Endodermal cell (in vitro differentiated cells): Measurements from ENCODE around the gene CASP3. TPM values are rescaled to one million over a fixed set of nuclear protein-coding genes. Genes with fewer than 3 reads are reported as not detected.
"Not testable (repeated sequence)": the region's sequence is repeated elsewhere in the genome, so short reads cannot be mapped to it uniquely, and the experiment has no call there.

Experiments used
- DNase-seq: peaks from one replicate; pipeline ENCODE4 v3.0.0-alpha.2; 2017
- H3K27ac ChIP-seq: 2 replicates; pipeline ENCODE4 v1.5.1; 2013; ENCODE audit warnings: mild to moderate bottlenecking, low read depth, low read length, moderate library complexity
- H3K27me3 ChIP-seq: 2 replicates; pipeline ENCODE4 v1.6.1; 2013; ENCODE audit warnings: mild to moderate bottlenecking, low read length, moderate library complexity; ENCODE audit not compliant: insufficient read depth, control insufficient read depth, poor library complexity, severe bottlenecking
- H3K36me3 ChIP-seq: 2 replicates; pipeline ENCODE4 v1.7.0; 2013; ENCODE audit warnings: mild to moderate bottlenecking, low read length, moderate library complexity; ENCODE audit not compliant: control insufficient read depth, insufficient read depth
- H3K4me1 ChIP-seq: one replicate; pipeline ENCODE4 v1.7.0; 2013; ENCODE audit warnings: low read length; ENCODE audit not compliant: control insufficient read depth, insufficient read depth
- H3K4me3 ChIP-seq: 2 replicates; pipeline ENCODE4 v1.5.1; 2013; ENCODE audit warnings: mild to moderate bottlenecking, low read length, moderate library complexity
- H3K9ac ChIP-seq: 2 replicates; pipeline ENCODE4 v1.6.1; 2013; ENCODE audit warnings: mild to moderate bottlenecking, low read length, moderate library complexity; ENCODE audit not compliant: poor library complexity, severe bottlenecking; ENCODE audit errors: extremely low read depth
- H3K9me3 ChIP-seq: 2 replicates; pipeline ENCODE4 v1.6.1; 2013; ENCODE audit warnings: mild to moderate bottlenecking, low read length, moderate library complexity; ENCODE audit not compliant: control insufficient read depth
- H3K27ac Mint-ChIP-seq: 2 replicates; pipeline ENCODE4 v1.8.0; 2020; ENCODE audit warnings: mixed read lengths
- H3K27me3 Mint-ChIP-seq: 2 replicates; pipeline ENCODE4 v1.8.0; 2021; ENCODE audit warnings: mild to moderate bottlenecking, mixed read lengths; ENCODE audit not compliant: insufficient read depth
- H3K36me3 Mint-ChIP-seq: 2 replicates; pipeline ENCODE4 v1.8.0; 2020; ENCODE audit warnings: low read depth, mixed read lengths
- H3K4me1 Mint-ChIP-seq: 2 replicates; pipeline ENCODE4 v1.8.0; 2020; ENCODE audit warnings: mixed read lengths
- H3K4me3 Mint-ChIP-seq: 2 replicates; pipeline ENCODE4 v1.8.0; 2020; ENCODE audit warnings: mild to moderate bottlenecking, moderate library complexity, mixed read lengths
- H3K9me3 Mint-ChIP-seq: 2 replicates; pipeline ENCODE4 v1.8.0; 2020; ENCODE audit warnings: mild to moderate bottlenecking, mixed read lengths
- WGBS, 2 experiments: methylation state at CpG; one replicate each; pipeline versions ENCODE4 v1.1.5 to v1.1.7; 2013; ENCODE audit warnings: missing lambda C conversion rate in 2 of 2, mixed read lengths in 1 of 2; ENCODE audit not compliant: insufficient coverage in 1 of 2, insufficient read length in 1 of 2; 5-methylcytosine and 5-hydroxymethylcytosine counted together
- total RNA-seq, 2 donors: library from RNA; stranded (reverse); fragmentation: NEBNext Ultra II Directional in 1 of 2; extraction: Animal tissue kit (Norgen Biotek cat#: 25700) in 1 of 2; gene quantifications; 2 replicates in 1 of 2; 3 replicates in 1 of 2; pipeline ENCODE4 v1.2.1, GENCODE V29; 2021
- TF ChIP-seq, protein P1 (sequence below): fragments of 200-600 bp; sonication (generic); conservative IDR thresholded peaks from 2 replicates; pipeline ENCODE4 v1.5.0; 2021; ENCODE audit warnings: antibody characterized with exemption, mild to moderate bottlenecking

Gene CASP3
- total RNA-seq, 2 donors from 2014 or later = 49.8 to 62.9 TPM

DNA sequence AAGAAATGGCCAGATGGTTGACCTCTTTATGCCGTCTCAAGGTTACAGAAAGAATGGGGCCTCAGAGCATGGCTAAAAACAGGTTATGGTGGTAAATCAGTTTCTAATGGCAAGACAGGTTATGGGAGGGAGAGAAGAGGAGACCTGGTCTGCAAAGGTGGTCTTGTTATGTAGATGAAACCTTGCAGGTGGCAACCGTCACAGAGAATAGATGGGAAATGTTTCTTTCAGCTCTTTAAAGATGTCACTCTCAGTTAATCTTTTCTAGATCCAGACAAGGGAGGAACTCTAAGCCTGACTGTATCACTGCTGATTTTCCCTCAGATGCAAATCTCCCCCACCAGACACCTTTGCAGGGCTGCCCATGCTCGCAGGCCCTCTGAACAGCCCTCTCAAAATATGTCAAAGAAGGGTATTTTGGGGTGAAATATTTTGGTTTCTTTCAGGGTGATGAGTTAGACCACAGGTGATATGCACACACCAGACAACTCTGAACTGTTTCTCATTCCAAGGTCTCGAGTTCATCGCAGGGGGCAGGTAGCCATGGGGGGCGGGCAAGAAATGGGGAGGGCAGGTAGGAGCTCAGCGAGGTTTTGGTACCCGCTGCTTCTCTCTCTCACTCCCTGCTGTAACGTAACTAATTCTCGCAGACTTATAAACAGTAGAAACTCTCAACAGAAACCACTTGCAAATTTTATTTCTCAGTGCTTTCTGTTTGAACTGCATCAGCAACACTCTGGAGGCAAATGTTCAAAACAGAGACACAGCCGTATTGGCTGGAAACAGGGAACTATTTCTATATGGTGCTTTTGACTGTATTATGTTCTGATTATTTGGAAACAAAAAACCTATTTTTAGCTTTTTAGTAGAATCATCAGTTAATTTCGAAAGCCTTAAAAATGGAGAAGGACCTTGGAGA is 32.4 kb downstream of the CASP3 start:
- Histone ChIP-seq H3K9me3 (peaks cover 43% of the 10 kb centered on the region), H3K27me3 (no peaks in the 10 kb centered on the region), H3K36me3 (no peaks in the 10 kb centered on the region), H3K9ac (no peak overlapping the region), H3K4me1 (no peaks in the 10 kb centered on the region), H3K4me3 (peak overlapping the region; percentile 40), H3K27ac (no peak overlapping the region)
- Mint-ChIP-seq H3K36me3 (peaks cover 21% of the 10 kb centered on the region), H3K4me1 (peaks cover 5% of the 10 kb centered on the region), H3K27ac (peak overlapping the region; percentile 65), H3K27me3 (no peaks in the 10 kb centered on the region), H3K9me3 (peaks cover 53% of the 10 kb centered on the region), H3K4me3 (no peak overlapping the region)
- TF ChIP-seq, protein P1, sequence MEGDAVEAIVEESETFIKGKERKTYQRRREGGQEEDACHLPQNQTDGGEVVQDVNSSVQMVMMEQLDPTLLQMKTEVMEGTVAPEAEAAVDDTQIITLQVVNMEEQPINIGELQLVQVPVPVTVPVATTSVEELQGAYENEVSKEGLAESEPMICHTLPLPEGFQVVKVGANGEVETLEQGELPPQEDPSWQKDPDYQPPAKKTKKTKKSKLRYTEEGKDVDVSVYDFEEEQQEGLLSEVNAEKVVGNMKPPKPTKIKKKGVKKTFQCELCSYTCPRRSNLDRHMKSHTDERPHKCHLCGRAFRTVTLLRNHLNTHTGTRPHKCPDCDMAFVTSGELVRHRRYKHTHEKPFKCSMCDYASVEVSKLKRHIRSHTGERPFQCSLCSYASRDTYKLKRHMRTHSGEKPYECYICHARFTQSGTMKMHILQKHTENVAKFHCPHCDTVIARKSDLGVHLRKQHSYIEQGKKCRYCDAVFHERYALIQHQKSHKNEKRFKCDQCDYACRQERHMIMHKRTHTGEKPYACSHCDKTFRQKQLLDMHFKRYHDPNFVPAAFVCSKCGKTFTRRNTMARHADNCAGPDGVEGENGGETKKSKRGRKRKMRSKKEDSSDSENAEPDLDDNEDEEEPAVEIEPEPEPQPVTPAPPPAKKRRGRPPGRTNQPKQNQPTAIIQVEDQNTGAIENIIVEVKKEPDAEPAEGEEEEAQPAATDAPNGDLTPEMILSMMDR = no peak
- 75 to 77% methylated on average over 10 to 12 of the region's 12 CpGs for WGBS, 2 experiments
- DNase-seq = no peak

DNA sequence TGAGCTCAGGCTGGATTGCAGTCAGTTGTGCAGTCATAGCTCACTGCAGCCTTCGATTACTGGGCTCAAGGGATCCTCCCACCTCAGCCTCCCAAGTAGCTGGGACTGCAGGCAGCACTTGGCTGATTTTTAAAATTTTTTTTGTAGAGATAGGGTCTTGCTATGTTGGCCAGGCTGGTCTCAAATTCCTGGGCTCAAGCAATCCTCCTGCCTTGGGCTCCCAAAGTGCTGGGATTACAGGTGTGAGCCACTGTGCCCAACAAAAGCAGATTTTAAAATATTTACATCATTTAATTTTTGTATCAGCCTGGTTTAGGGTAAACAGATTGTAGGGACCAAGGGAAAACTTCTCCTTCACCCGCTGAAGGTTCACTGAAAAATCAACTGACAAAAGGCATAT is 33.1 kb downstream of the CASP3 start:
- H3K4me1 Mint-ChIP-seq, H3K9ac ChIP-seq, H3K27me3 ChIP-seq, H3K36me3 ChIP-seq, H3K4me1 ChIP-seq, H3K4me3 ChIP-seq, DNase-seq, H3K27ac ChIP-seq, H3K4me3 Mint-ChIP-seq, H3K27me3 Mint-ChIP-seq, H3K27ac Mint-ChIP-seq: not testable (repeated sequence)
- Mint-ChIP-seq H3K9me3 (peaks cover 53% of the 10 kb centered on the region), H3K36me3 (peaks cover 18% of the 10 kb centered on the region)
- WGBS, 2 experiments = 89 to 94% methylated on average over 1 to 2 of the region's 2 CpGs
- peaks cover 43% of the 10 kb centered on the region for H3K9me3 ChIP-seq

GRCh38 chr4:184614509-184614908 is 34.7 kb downstream of the CASP3 start:
- no peak overlapping the region for H3K27ac Mint-ChIP-seq
- DNase-seq = no peak
- peaks cover 18% of the 10 kb centered on the region for H3K36me3 Mint-ChIP-seq
- H3K4me3 Mint-ChIP-seq = no peak overlapping the region
- H3K4me1 ChIP-seq = no peaks in the 10 kb centered on the region
- TF ChIP-seq, protein P1 = no peak
- H3K9me3 Mint-ChIP-seq = peaks cover 53% of the 10 kb centered on the region
- no peaks in the 10 kb centered on the region for H3K27me3 ChIP-seq
- H3K9ac ChIP-seq = no peak overlapping the region
- peaks cover 9% of the 10 kb centered on the region for H3K4me1 Mint-ChIP-seq
- no peak overlapping the region for H3K27ac ChIP-seq
- H3K4me3 ChIP-seq = peak overlapping the region; percentile 69
- no peaks in the 10 kb centered on the region for H3K27me3 Mint-ChIP-seq
- peaks cover 43% of the 10 kb centered on the region for H3K9me3 ChIP-seq
- 97% methylated on average over 3 of the region's 3 CpGs; no CpG with 5 or more reads in 1 of the 2 experiments for WGBS, 2 experiments
- H3K36me3 ChIP-seq = no peaks in the 10 kb centered on the region
